IMR-90 (cell line): Measurements from ENCODE around the gene CCDC12. TPM values are rescaled to one million over a fixed set of nuclear protein-coding genes. Genes with fewer than 3 reads are reported as not detected.

Source experiments
- ATAC-seq: fragments of 200-7000 bp; cut with Tn5 transposase; 2 replicates; pipeline ENCODE4 v1.9.1; 2020; ENCODE audit warnings: low read depth, mild to moderate bottlenecking, moderate library complexity
- BruUV-seq: library from RNA; stranded (reverse); fragments of 400-500 nt; replicated peaks from 2 replicates; lab custom pipeline; 2021; lab: Mats Ljungman, UMichigan
- CTCF ChIA-PET: fragments of 300-600 bp; formaldehyde crosslinking; extraction: SDS; loops from one replicate; lab custom pipeline; 2021; ENCODE audit warnings: antibody characterized with exemption; lab: Yijun Ruan, JAX
- POLR2A ChIA-PET: fragments of 300-600 bp; sonication (Branson Sonifier 250); formaldehyde crosslinking; loops from one replicate; lab custom pipeline; 2022; ENCODE audit warnings: antibody characterized with exemption; ENCODE audit not compliant: unreplicated experiment; lab: Charles Lee
- DNase-seq: peaks from one replicate; pipeline ENCODE4 v3.0.0; 2013
- H2AFZ ChIP-seq: replicated peaks from 2 replicates; pipeline ENCODE3; 2013; ENCODE audit warnings: low read length, mild to moderate bottlenecking; ENCODE audit not compliant: poor library complexity
- H2AK5ac ChIP-seq: 2 replicates; pipeline ENCODE4 v1.6.1; 2013; ENCODE audit warnings: low read depth, low read length, inconsistent platforms
- H2AK9ac ChIP-seq: replicated peaks from 2 replicates; pipeline ENCODE3; 2013; ENCODE audit warnings: mild to moderate bottlenecking, low read depth, low read length, moderate library complexity; ENCODE audit not compliant: poor library complexity
- H2BK120ac ChIP-seq: 2 replicates; pipeline ENCODE4 v1.6.1; 2013; ENCODE audit warnings: low read depth, low read length, inconsistent platforms
- H2BK15ac ChIP-seq: 3 replicates; pipeline ENCODE4 v1.6.1; 2013; ENCODE audit warnings: low read depth, low read length, inconsistent platforms
- H2BK20ac ChIP-seq: 2 replicates; pipeline ENCODE4 v1.6.1; 2013; ENCODE audit warnings: low read depth, mild to moderate bottlenecking, inconsistent platforms, low read length, moderate library complexity
- H2BK5ac ChIP-seq: 2 replicates; pipeline ENCODE4 v1.6.1; 2013; ENCODE audit warnings: mild to moderate bottlenecking, low read depth, low read length, inconsistent platforms; ENCODE audit not compliant: poor library complexity, severe bottlenecking
- H3K14ac ChIP-seq: replicated peaks from 2 replicates; pipeline ENCODE4 v1.6.1; 2013; ENCODE audit warnings: low read depth, low read length, inconsistent platforms
- H3K18ac ChIP-seq: 2 replicates; pipeline ENCODE4 v1.6.1; 2013; ENCODE audit warnings: low read depth, low read length, control low read depth
- H3K23ac ChIP-seq: 2 replicates; pipeline ENCODE4 v1.6.1; 2013; ENCODE audit warnings: low read depth, low read length, inconsistent platforms
- H3K27ac ChIP-seq: 2 replicates; pipeline ENCODE4 v1.5.1; 2013; ENCODE audit warnings: mild to moderate bottlenecking, control low read depth, low read length; ENCODE audit not compliant: insufficient read depth
- H3K27me3 ChIP-seq: 2 replicates; pipeline ENCODE4 v1.6.1; 2013; ENCODE audit warnings: low read length; ENCODE audit not compliant: control insufficient read depth, insufficient read depth
- H3K36me3 ChIP-seq: 2 replicates; pipeline ENCODE4 v1.6.1; 2013; ENCODE audit warnings: low read length, mixed read lengths; ENCODE audit not compliant: control insufficient read depth, insufficient read depth
- H3K4ac ChIP-seq: 2 replicates; pipeline ENCODE4 v1.6.1; 2013; ENCODE audit warnings: low read depth, low read length, inconsistent platforms
- H3K4me1 ChIP-seq: 2 replicates; pipeline ENCODE4 v1.6.1; 2013; ENCODE audit warnings: low read length, mixed read lengths; ENCODE audit not compliant: control insufficient read depth, insufficient read depth
- H3K4me2 ChIP-seq: 2 replicates; pipeline ENCODE4 v1.6.1; 2013; ENCODE audit warnings: low read depth, mild to moderate bottlenecking, control low read depth, low read length, moderate library complexity
- H3K4me3 ChIP-seq: 2 replicates; pipeline ENCODE4 v1.5.1; 2013; ENCODE audit warnings: low read depth, mild to moderate bottlenecking, control low read depth, low read length, moderate library complexity; ENCODE audit not compliant: insufficient read depth
- H3K56ac ChIP-seq: 2 replicates; pipeline ENCODE4 v1.6.1; 2013; ENCODE audit warnings: low read length, inconsistent platforms; ENCODE audit not compliant: insufficient read depth; ENCODE audit errors: extremely low read depth
- H3K79me1 ChIP-seq, 2 experiments: 2 replicates each; pipeline ENCODE4 v1.6.1; 2013; ENCODE audit warnings: low read length in 2 of 2, inconsistent platforms in 1 of 2, low read depth in 1 of 2
- H3K9ac ChIP-seq: 2 replicates; pipeline ENCODE4 v1.6.1; 2013; ENCODE audit warnings: low read depth, low read length, control low read depth
- H3K9me1 ChIP-seq: 2 replicates; pipeline ENCODE4 v1.6.1; 2013; ENCODE audit warnings: low read length, inconsistent platforms; ENCODE audit not compliant: insufficient read depth
- H3K9me3 ChIP-seq: 2 replicates; pipeline ENCODE4 v1.6.1; 2013; ENCODE audit warnings: low read length; ENCODE audit not compliant: control insufficient read depth, insufficient read depth
- H4K20me1 ChIP-seq: 2 replicates; pipeline ENCODE4 v1.6.1; 2013; ENCODE audit warnings: low read length, inconsistent platforms; ENCODE audit not compliant: insufficient read depth
- H4K5ac ChIP-seq: 2 replicates; pipeline ENCODE4 v1.6.1; 2013; ENCODE audit warnings: mild to moderate bottlenecking, low read depth, low read length, control low read depth
- H4K8ac ChIP-seq, 2 experiments: 2 replicates each; pipeline ENCODE4 v1.6.1; 2013; ENCODE audit warnings: low read depth in 2 of 2, low read length in 2 of 2, control low read depth in 1 of 2, inconsistent platforms in 1 of 2
- H4K91ac ChIP-seq: 2 replicates; pipeline ENCODE4 v1.6.1; 2013; ENCODE audit warnings: low read depth, low read length, inconsistent platforms; ENCODE audit not compliant: insufficient read depth
- BHLHE40 ChIP-seq: fragments of 150-350 bp; IDR thresholded peaks from 2 replicates; pipeline ENCODE4 v1.6.1; 2016; ENCODE audit warnings: mild to moderate bottlenecking, low read depth, low read length
- CEBPB ChIP-seq: IDR thresholded peaks from 2 replicates; pipeline ENCODE4 v1.6.1; 2012; ENCODE audit warnings: low read depth, low read length, improper control_type of control experiment
- CHD1 ChIP-seq: IDR thresholded peaks from 2 replicates; pipeline ENCODE4 v1.6.1; 2012; ENCODE audit warnings: low read depth, low read length, improper control_type of control experiment
- CTCF ChIP-seq: conservative IDR thresholded peaks from 2 replicates; pipeline ENCODE4 v1.5.1; 2012; ENCODE audit warnings: mild to moderate bottlenecking, low read depth, low read length, improper control_type of control experiment
- ELK1 ChIP-seq: fragments of 150-350 bp; IDR thresholded peaks from 2 replicates; pipeline ENCODE4 v1.6.1; 2016; ENCODE audit warnings: low read depth, mild to moderate bottlenecking, low read length, moderate library complexity, borderline replicate concordance
- FOS ChIP-seq: fragments of 150-350 bp; IDR thresholded peaks from 2 replicates; pipeline ENCODE4 v1.6.1; 2016; ENCODE audit warnings: low read depth, low read length
- MAZ ChIP-seq: IDR thresholded peaks from 2 replicates; pipeline ENCODE4 v1.6.1; 2012; ENCODE audit warnings: low read depth, mild to moderate bottlenecking, low read length, improper control_type of control experiment, moderate library complexity, borderline replicate concordance
- MXI1 ChIP-seq: IDR thresholded peaks from 2 replicates; pipeline ENCODE4 v1.6.1; 2012; ENCODE audit warnings: low read depth, mild to moderate bottlenecking, low read length, moderate library complexity, borderline replicate concordance
- RAD21 ChIP-seq: IDR thresholded peaks from 2 replicates; pipeline ENCODE4 v1.6.1; 2012; ENCODE audit warnings: low read length, improper control_type of control experiment
- RCOR1 ChIP-seq: IDR thresholded peaks from 2 replicates; pipeline ENCODE4 v1.6.1; 2012; ENCODE audit warnings: mild to moderate bottlenecking, low read length, improper control_type of control experiment; ENCODE audit not compliant: insufficient replicate concordance
- RFX5 ChIP-seq: IDR thresholded peaks from 2 replicates; pipeline ENCODE4 v1.8.0; 2012; ENCODE audit warnings: low read depth, mild to moderate bottlenecking, low read length, moderate library complexity
- SMC3 ChIP-seq: fragments of 150-350 bp; IDR thresholded peaks from 2 replicates; pipeline ENCODE4 v1.6.1; 2016; ENCODE audit warnings: low read depth, mild to moderate bottlenecking, antibody characterized with exemption, low read length, moderate library complexity
- USF2 ChIP-seq: fragments of 150-350 bp; IDR thresholded peaks from 2 replicates; pipeline ENCODE4 v1.6.1; 2017; ENCODE audit warnings: mild to moderate bottlenecking, antibody characterized with exemption, low read length, low read depth
- WGBS, 2 experiments: methylation state at CpG; one replicate each; pipeline versions ENCODE4 v1.1.5 to v1.1.7; 2013; ENCODE audit warnings: missing lambda C conversion rate in 2 of 2; ENCODE audit not compliant: insufficient read length in 1 of 2; ENCODE audit errors: extremely low coverage in 2 of 2; 5-methylcytosine and 5-hydroxymethylcytosine counted together
- dilution Hi-C: fragments of 300-500 bp; cut with HindIII; formaldehyde crosslinking; loops from one replicate; pipeline ENCODE4 v1.14.3; 2018; ENCODE audit warnings: low sequenced_read_pairs; ENCODE audit not compliant: unreplicated experiment
- in situ Hi-C: fragments of 300-500 bp; cut with MboI; formaldehyde crosslinking; loops from 3 replicates; pipeline ENCODE4 v1.14.3; 2019; ENCODE audit warnings: low sequenced_read_pairs, inconsistent platforms, mixed read lengths
- intact Hi-C: fragments of 100-400 bp; cut with micrococcal nuclease; formaldehyde crosslinking; loops from 2 replicates; pipeline ENCODE4 v1.10.0; 2022
- polyA plus RNA-seq, 3 experiments: library from polyadenylated mRNA; depleted of rRNA; stranded (reverse); fragments of >200 nt; gene quantifications; 2 replicates each; pipeline ENCODE4 v1.2.3, GENCODE V29; 2012; ENCODE audit warnings: low replicate concordance in 1 of 3
- total RNA-seq: library from RNA; depleted of rRNA; stranded (reverse); fragments of >200 nt; gene quantifications from 2 replicates; pipeline ENCODE4 v1.2.3, GENCODE V29; 2012

Gene CCDC12
- total and polyA plus RNA-seq, 2 of the 4 experiments (the other 2 are of a cell fraction) = 15.2 to 35.1 TPM

GRCh38 chr3:46908294-46908985 is 68.1 kb downstream of the CCDC12 start (continued):
- no peak for TF ChIP-seq RCOR1

- Histone ChIP-seq H2AFZ (no peak overlapping the region), H3K56ac (no peak overlapping the region), H2AK5ac (no peak overlapping the region), H3K9ac (no peak overlapping the region), H3K27ac (no peak overlapping the region), H3K36me3 (no peaks in the 10 kb centered on the region), H3K9me3 (no peaks in the 10 kb centered on the region), H2BK15ac (no peak overlapping the region), H3K4me3 (no peak overlapping the region), H3K18ac (no peak overlapping the region), H2BK120ac (no peak overlapping the region), H3K4me1 (peaks cover 4% of the 10 kb centered on the region; the same call in 1 of the 2 replicates), H4K8ac (no peak overlapping the region), H3K27me3 (peaks cover 2% of the 10 kb centered on the region; the same call in 1 of the 2 replicates), H4K5ac (no peak overlapping the region), H3K4me2 (no peak overlapping the region), H2BK20ac (no peak overlapping the region), H4K20me1 (no peaks in the 10 kb centered on the region), H3K4ac (no peak overlapping the region), H3K79me1 (no peaks in the 10 kb centered on the region), H3K9me1 (peaks cover 4% of the 10 kb centered on the region; the same call in 1 of the 2 replicates), H2BK5ac (no peak overlapping the region), H2AK9ac (no peak overlapping the region), H3K23ac (no peak overlapping the region), H3K14ac (no peak overlapping the region), H4K91ac (no peak overlapping the region)
- ATAC-seq (no peak), DNase-seq (no peak)
- POLR2A ChIA-PET = no interaction called here
- CTCF ChIA-PET = no interaction called here
- in situ Hi-C loops = no loop called here
- 0% methylated on average over 1 of the region's 1 CpG; no CpG with 5 or more reads in 1 of the 2 experiments for WGBS, 2 experiments
- dilution Hi-C loops = no loop called here
- BruUV-seq = no TSS peak
- intact Hi-C loops = loop anchor here (5.0 kb wide), 1 partner anchor 421 kb away; no protein-coding TSS in a partner anchor
- TF ChIP-seq USF2 (no peak), ELK1 (no peak), RAD21 (no peak), BHLHE40 (no peak), SMC3 (no peak), FOS (no peak), CEBPB (no peak), MAZ (no peak), RCOR1 (no peak), CTCF (no peak), CHD1 (no peak), RFX5 (no peak), MXI1 (no peak)
These were observed 68.6 kb downstream of the CCDC12 start for GRCh38 chr3:46907960-46908293.
